ENCODE data around the gene VILL. TPM values are rescaled to one million over a fixed set of nuclear protein-coding genes. Genes with fewer than 3 reads are reported as not detected.

VILL gene
- total RNA-seq, 4 donors from 2014 or later = 3.4 to 9.0 (median 7.0) TPM

DNA sequence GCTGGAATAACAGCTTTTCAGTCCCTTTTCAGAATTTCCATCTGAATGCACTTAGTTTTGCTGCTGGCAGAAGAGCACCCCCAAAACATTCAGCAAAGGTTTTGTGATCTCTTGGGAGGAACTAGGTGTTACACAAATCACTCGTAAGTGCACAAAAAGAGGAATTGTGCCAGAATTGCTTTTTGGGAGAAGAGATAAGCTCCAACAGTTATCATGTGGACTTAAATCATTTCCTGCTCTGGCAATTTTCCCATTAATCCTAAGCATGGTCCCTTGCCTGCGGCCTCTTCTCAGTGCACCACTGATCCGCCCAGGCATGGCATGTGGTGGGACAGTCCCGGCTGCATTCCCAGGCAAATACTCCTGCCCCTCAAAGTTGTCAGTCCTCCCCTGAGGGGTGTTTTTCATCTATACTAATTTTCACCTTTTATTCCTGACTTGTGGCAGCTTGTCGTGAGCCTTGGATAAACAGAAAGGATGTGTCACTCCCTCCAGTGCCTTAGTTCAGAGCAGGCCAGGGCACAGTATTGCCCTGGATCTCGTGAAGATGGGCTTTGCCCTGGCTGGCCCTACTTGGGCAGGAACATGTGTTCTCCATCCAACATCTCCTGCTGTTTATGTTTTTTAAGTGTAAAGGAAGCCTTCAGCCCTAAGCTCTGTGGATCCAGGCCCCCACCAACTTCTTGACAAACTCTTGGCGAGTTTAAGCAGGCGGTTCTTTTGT lies 44.6 kb upstream of the VILL start:
- no peak for TF ChIP-seq CTCF (IDR thresholded peaks at IDR 0.05; ENCODE audit: low read depth)

GRCh38 chr3:37946531-37946889 lies 44.1 kb upstream of the VILL start:
- no peak for TF ChIP-seq CTCF (IDR thresholded peaks at IDR 0.05; ENCODE audit: low read depth)

DNA sequence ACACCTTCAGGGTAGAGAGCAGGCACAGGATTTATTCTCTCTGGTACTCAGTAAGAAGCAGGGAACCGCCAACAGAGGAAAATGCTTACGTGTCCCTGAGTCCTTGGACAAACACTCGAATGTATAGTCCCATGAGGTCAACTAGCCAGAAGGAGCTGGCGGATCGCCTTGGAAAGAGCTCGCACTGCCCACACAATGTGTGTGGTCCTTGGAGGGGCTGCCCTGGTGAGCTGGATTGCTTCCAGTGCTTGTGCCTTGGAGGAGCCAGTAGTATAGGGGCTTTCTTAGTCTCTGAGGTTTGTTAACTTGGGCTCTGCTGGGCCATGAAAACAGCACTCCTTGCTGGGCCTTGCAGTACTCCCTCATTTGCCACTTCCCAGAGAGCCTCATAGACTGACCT lies 40.7 kb upstream of the VILL start:
- no peak for TF ChIP-seq CTCF (IDR thresholded peaks at IDR 0.05; ENCODE audit: low read depth)

- no peak for TF ChIP-seq CTCF (IDR thresholded peaks at IDR 0.05; ENCODE audit: low read depth)
These were observed 38.0 kb upstream of the VILL start for GRCh38 chr3:37952564-37952963.

DNA sequence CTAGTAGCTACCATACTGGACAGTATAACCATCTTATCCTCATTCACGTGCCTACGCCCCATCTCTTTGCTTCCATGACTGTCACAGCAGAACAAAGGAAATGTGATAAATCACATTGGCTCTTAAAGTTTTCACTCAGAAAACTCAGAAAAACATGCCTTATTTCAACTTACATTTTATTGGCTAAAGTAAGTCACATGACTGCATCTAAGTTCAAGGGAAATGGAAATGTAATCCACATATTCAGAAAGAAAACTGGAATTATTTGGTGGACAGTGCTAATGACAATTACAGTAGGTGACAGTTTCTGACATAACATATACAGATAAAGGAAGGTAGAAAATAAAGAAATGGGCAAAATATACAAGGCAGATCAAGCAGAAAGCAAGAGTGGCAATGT lies 37.4 kb upstream of the VILL start:
- no peak for TF ChIP-seq CTCF (IDR thresholded peaks at IDR 0.05; ENCODE audit: low read depth)

GRCh38 chr3:37953707-37954394 lies 36.7 kb upstream of the VILL start:
- TF ChIP-seq CTCF (IDR thresholded peaks at IDR 0.05; ENCODE audit: low read depth) = no peak

DNA sequence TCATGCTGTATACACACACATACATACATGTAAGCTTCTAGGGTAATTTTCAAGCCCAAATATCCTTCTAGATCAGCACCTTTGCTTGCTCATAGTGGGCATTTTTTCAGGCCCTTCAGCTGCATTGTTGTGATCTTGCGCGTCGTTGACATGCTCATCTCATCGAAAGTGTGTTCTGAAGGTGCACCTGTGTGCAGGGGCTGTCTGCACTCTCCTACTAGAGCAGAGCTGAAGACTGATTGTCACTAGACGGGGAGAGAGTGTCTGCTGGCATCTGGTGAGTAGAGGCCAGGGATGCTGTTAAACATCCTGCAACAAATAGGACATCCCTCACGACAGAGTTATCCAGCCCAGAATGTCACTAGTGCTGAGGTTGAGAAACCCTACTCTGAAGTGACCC lies 35.7 kb upstream of the VILL start:
- TF ChIP-seq CTCF (IDR thresholded peaks at IDR 0.05; ENCODE audit: low read depth) = no peak
